ENCODE results near the gene LRP1B.
"Not testable (repeated sequence)": the region's sequence is repeated elsewhere in the genome, so short reads cannot be mapped to it uniquely, and the experiment has no call there.

The LRP1B gene

GRCh38 chr2:140454717-140455116 lies 1676.1 kb downstream of the LRP1B start:
- Mint-ChIP-seq H3K9me3 (no peaks in the 10 kb centered on the region), H3K27me3 (ENCODE audit: low read depth) (no peaks in the 10 kb centered on the region), H3K27ac (no peak overlapping the region), H3K36me3 (ENCODE audit: low read depth) (no peaks in the 10 kb centered on the region), H3K4me3 (no peak overlapping the region), H3K4me1 (peaks cover 16% of the 10 kb centered on the region)
- TF ChIP-seq CTCF (IDR thresholded peaks at IDR 0.05; ENCODE audit: unreplicated experiment in 3 of 3): no peak

GRCh38 chr2:140451324-140451723 lies 1679.5 kb downstream of the LRP1B start:
- H3K27me3 Mint-ChIP-seq (ENCODE audit: low read depth): no peaks in the 10 kb centered on the region
- no peak overlapping the region for H3K4me3 Mint-ChIP-seq
- no peak overlapping the region for H3K27ac Mint-ChIP-seq
- TF ChIP-seq CTCF (IDR thresholded peaks at IDR 0.05; ENCODE audit: unreplicated experiment in 3 of 3): no peak
- no peaks in the 10 kb centered on the region for H3K9me3 Mint-ChIP-seq
- H3K4me1 Mint-ChIP-seq: peaks cover 3% of the 10 kb centered on the region
- H3K36me3 Mint-ChIP-seq (ENCODE audit: low read depth): no peaks in the 10 kb centered on the region

- H3K4me3 Mint-ChIP-seq: no peak overlapping the region
- peaks cover 12% of the 10 kb centered on the region for H3K4me1 Mint-ChIP-seq
- H3K9me3 Mint-ChIP-seq: no peaks in the 10 kb centered on the region
- peak overlapping the region in 2 of 3 experiments; percentile 42 to 62 for H3K27ac Mint-ChIP-seq
- no peaks in the 10 kb centered on the region for H3K36me3 Mint-ChIP-seq (ENCODE audit: low read depth)
- no peak for TF ChIP-seq CTCF (IDR thresholded peaks at IDR 0.05; ENCODE audit: unreplicated experiment in 3 of 3)
- no peaks in the 10 kb centered on the region for H3K27me3 Mint-ChIP-seq (ENCODE audit: low read depth)
Observed at GRCh38 chr2:140442319-140442718, 1688.5 kb downstream of the LRP1B start.

- H3K4me3 Mint-ChIP-seq: no peak overlapping the region
- H3K27ac Mint-ChIP-seq: peak overlapping the region in 1 of 3 experiments; percentile 4
- TF ChIP-seq CTCF (IDR thresholded peaks at IDR 0.05; ENCODE audit: unreplicated experiment in 3 of 3): no peak
Observed at GRCh38 chr2:140440815-140441214, 1690.0 kb downstream of the LRP1B start.

GRCh38 chr2:140436936-140437335 lies 1693.9 kb downstream of the LRP1B start:
- Mint-ChIP-seq H3K4me3 (no peak overlapping the region), H3K36me3 (ENCODE audit: low read depth) (no peaks in the 10 kb centered on the region), H3K4me1 (peaks cover 7% of the 10 kb centered on the region), H3K9me3 (no peaks in the 10 kb centered on the region), H3K27me3 (ENCODE audit: low read depth) (no peaks in the 10 kb centered on the region), H3K27ac (no peak overlapping the region)
- TF ChIP-seq CTCF (IDR thresholded peaks at IDR 0.05; ENCODE audit: unreplicated experiment in 3 of 3): no peak

More at GRCh38 chr2:140440815-140441214, 1690.0 kb downstream of the LRP1B start:
- no peaks in the 10 kb centered on the region for H3K9me3 Mint-ChIP-seq
- H3K27me3 Mint-ChIP-seq (ENCODE audit: low read depth): no peaks in the 10 kb centered on the region
- H3K4me1 Mint-ChIP-seq: peaks cover 12% of the 10 kb centered on the region
- no peaks in the 10 kb centered on the region for H3K36me3 Mint-ChIP-seq (ENCODE audit: low read depth)

GRCh38 chr2:140427033-140427432 lies 1703.8 kb downstream of the LRP1B start:
- H3K4me3 Mint-ChIP-seq; H3K27me3 Mint-ChIP-seq (ENCODE audit: low read depth); H3K4me1 Mint-ChIP-seq; H3K27ac Mint-ChIP-seq; H3K36me3 Mint-ChIP-seq (ENCODE audit: low read depth); H3K9me3 Mint-ChIP-seq: not testable (repeated sequence)

All from nephron (organoid).